CD4-positive, alpha-beta T cell (primary cell): ENCODE results near the gene DENND6B. TPM values are rescaled to one million over a fixed set of nuclear protein-coding genes. Genes with fewer than 3 reads are reported as not detected.
"Not testable (repeated sequence)": the region's sequence is repeated elsewhere in the genome, so short reads cannot be mapped to it uniquely, and the experiment has no call there.

Experiments used
- ATAC-seq: fragments of 200-7000 bp; cut with Tn5 transposase; one replicate; pipeline ENCODE4 v1.10.0; 2022; ENCODE audit warnings: mild to moderate bottlenecking; ENCODE audit not compliant: poor library complexity
- CTCF ChIA-PET: fragments of 350-600 bp; sonication (Branson Sonifier 250); formaldehyde crosslinking; loops from one replicate; lab custom pipeline; 2021; ENCODE audit warnings: antibody characterized with exemption, inconsistent platforms; lab: Charles Lee
- POLR2A ChIA-PET: fragments of 350-600 bp; sonication (Branson Sonifier 250); formaldehyde crosslinking; loops from one replicate; lab custom pipeline; 2021; ENCODE audit warnings: antibody characterized with exemption, inconsistent platforms; lab: Charles Lee
- DNase-seq, 14 experiments: peaks; one replicate each; pipeline ENCODE4 v3.0.0-alpha.2; 2013 to 2020; ENCODE audit warnings: mixed read lengths in 2 of 14
- H3K27ac ChIP-seq, 2 donors: one replicate each; pipeline versions ENCODE4 v1.5.1 to v1.7.0; 2013; ENCODE audit warnings: low read length in 2 of 2, low read depth in 1 of 2, mild to moderate bottlenecking in 1 of 2
- H3K27me3 ChIP-seq, 2 experiments: 1 replicate in 1 of 2; 2 replicates in 1 of 2; pipeline versions ENCODE4 v1.6.1 to v1.7.0; 2013; ENCODE audit warnings: low read length in 2 of 2, control low read depth in 1 of 2, mild to moderate bottlenecking in 1 of 2, moderate library complexity in 1 of 2; ENCODE audit not compliant: insufficient read depth in 2 of 2, control insufficient read depth in 1 of 2
- H3K36me3 ChIP-seq: one replicate; pipeline ENCODE4 v1.6.1; 2013; ENCODE audit warnings: low read length, control low read depth; ENCODE audit not compliant: insufficient read depth
- H3K4me1 ChIP-seq: one replicate; pipeline ENCODE4 v1.6.1; 2013; ENCODE audit warnings: low read length, control low read depth; ENCODE audit not compliant: insufficient read depth
- H3K4me3 ChIP-seq: one replicate; pipeline ENCODE4 v1.5.1; 2013; ENCODE audit warnings: mild to moderate bottlenecking, low read length, moderate library complexity
- H3K9me3 ChIP-seq, 2 experiments: 1 replicate in 1 of 2; 2 replicates in 1 of 2; pipeline versions ENCODE4 v1.6.1 to v1.7.0; 2013; ENCODE audit warnings: low read length in 2 of 2, mild to moderate bottlenecking in 2 of 2, control low read depth in 1 of 2, moderate library complexity in 1 of 2; ENCODE audit not compliant: control insufficient read depth in 1 of 2, insufficient read depth in 1 of 2
- H3K27ac Mint-ChIP-seq: one replicate; pipeline ENCODE4 v1.8.0; 2020; ENCODE audit warnings: mixed read lengths
- H3K27me3 Mint-ChIP-seq: one replicate; pipeline ENCODE4 v1.8.0; 2021; ENCODE audit warnings: mixed read lengths
- H3K36me3 Mint-ChIP-seq: one replicate; pipeline ENCODE4 v1.8.0; 2021; ENCODE audit warnings: low read depth, mixed read lengths
- H3K4me1 Mint-ChIP-seq: one replicate; pipeline ENCODE4 v1.8.0; 2021; ENCODE audit warnings: low read depth, mixed read lengths
- H3K4me3 Mint-ChIP-seq: one replicate; pipeline ENCODE4 v1.8.0; 2020; ENCODE audit warnings: mild to moderate bottlenecking, mixed read lengths
- H3K9me3 Mint-ChIP-seq: one replicate; pipeline ENCODE4 v1.8.0; 2020; ENCODE audit warnings: mixed read lengths
- CTCF ChIP-seq: fragments of 200-600 bp; IDR thresholded peaks from one replicate; pipeline ENCODE4 v1.8.0; 2022; ENCODE audit warnings: antibody characterized with exemption, mild to moderate bottlenecking
- intact Hi-C, 2 experiments: fragments of 100-400 bp; cut with DNase I in 1 of 2; cut with micrococcal nuclease in 1 of 2; formaldehyde crosslinking; loops; one replicate each; pipeline versions ENCODE4 v1.15.1 to v1.9.0; 2023 to 2025; cut with DNase I, micrococcal nuclease
- total RNA-seq, 174 experiments: library from RNA in 2 of 174; stranded (reverse) in 2 of 174; gene quantifications; one replicate each; pipeline ENCODE4 v1.2.3 and lab custom pipeline; 2021 to 2026

The DENND6B gene
- total RNA-seq, 2 experiments from 2014 or later: 1.8 to 1.9 TPM

DNA sequence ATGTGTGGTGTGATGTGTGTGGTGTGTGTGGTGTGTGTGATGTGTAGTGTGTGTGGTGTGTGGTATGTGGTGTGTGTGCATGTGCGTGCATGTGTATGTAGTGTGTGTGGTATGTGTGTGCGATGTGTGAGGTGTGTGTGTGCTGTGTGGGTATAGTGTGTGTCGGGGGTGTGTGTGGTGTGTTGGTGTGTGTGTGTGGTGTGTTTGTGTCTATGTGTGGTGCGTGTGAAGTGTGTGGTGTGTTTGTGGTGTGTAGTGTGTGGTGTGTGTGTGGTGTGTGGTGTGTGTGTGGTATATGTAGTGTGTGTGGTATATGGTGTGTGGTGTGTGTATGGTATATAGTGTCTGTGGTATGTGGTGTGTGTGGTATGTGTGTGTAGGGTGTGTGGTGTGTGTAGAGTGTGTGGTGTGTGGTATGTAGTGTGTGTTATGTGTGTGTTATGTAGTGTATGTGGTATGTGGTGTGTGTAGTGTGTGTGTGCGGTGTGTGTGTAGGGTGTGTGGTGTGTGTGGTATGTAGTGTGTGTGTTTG lies 11.3 kb upstream of the DENND6B start:
- no peak overlapping the region for H3K27ac Mint-ChIP-seq

DNA sequence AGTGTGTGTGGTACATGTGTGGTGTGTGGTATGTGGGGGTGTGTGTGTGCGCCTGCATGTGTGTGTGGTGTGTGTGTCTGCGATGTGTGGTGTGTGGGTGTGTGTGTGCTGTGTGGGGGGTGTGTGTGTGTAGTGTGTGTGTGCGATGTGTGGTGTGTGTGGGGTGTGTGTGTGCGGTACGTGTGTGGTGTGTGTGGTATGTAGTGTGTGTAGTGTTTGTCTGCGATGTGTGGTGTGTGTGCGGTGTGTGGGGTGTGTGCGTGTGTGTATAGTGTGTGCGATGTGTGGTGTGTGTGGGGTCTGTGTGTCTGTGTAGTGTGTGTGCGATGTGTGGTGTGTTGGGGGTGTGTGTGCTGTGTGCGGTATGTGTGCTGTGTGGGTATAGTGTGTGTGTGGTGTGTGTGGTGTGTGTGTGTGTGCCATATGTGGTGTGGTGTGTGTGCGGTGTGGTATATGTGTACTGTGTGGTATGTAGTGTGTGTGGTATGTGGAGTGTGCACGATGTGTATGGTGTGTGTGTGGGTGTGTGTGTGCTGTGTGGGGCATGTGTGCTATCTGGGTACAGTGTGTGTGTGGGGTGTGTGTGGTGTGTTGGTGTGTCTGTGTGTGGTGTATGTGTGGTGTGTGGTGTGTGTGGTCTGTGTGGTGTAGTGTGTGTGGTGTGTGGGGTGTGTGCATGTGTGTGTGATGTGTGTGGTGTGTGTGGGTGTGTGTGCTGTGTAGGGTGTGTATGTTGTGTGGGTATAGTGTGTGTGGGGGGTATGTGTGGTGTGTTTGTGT lies 10.6 kb upstream of the DENND6B start:
- H3K9me3 Mint-ChIP-seq: no peaks in the 10 kb centered on the region
- no peak overlapping the region for H3K27ac ChIP-seq
- H3K27me3 Mint-ChIP-seq: no peaks in the 10 kb centered on the region
- no peak overlapping the region for H3K4me3 ChIP-seq
- H3K4me1 ChIP-seq: peaks cover 8% of the 10 kb centered on the region
- DNase-seq (no peak), ATAC-seq (no peak)
- no peaks in the 10 kb centered on the region for H3K9me3 ChIP-seq
- POLR2A ChIA-PET: no interaction called here
- H3K36me3 ChIP-seq: no peaks in the 10 kb centered on the region
- no peak overlapping the region for H3K27ac Mint-ChIP-seq
- peaks cover 3% of the 10 kb centered on the region for H3K36me3 Mint-ChIP-seq
- no peaks in the 10 kb centered on the region for H3K27me3 ChIP-seq
- H3K4me3 Mint-ChIP-seq: no peak overlapping the region
- no peak for TF ChIP-seq CTCF
- intact Hi-C loops: no loop called here
- H3K4me1 Mint-ChIP-seq: peaks cover 5% of the 10 kb centered on the region
- CTCF ChIA-PET: no interaction called here

More for the DNA sequence above, 11.3 kb upstream of the DENND6B start:
- no peak for DNase-seq
- Histone ChIP-seq H3K9me3 (no peaks in the 10 kb centered on the region), H3K27ac (no peak overlapping the region), H3K4me3 (no peak overlapping the region), H3K4me1 (peaks cover 13% of the 10 kb centered on the region), H3K27me3 (no peaks in the 10 kb centered on the region), H3K36me3 (no peaks in the 10 kb centered on the region)
- Mint-ChIP-seq H3K4me3 (no peak overlapping the region), H3K9me3 (no peaks in the 10 kb centered on the region), H3K27me3 (no peaks in the 10 kb centered on the region), H3K4me1 (peaks cover 7% of the 10 kb centered on the region), H3K36me3 (peaks cover 5% of the 10 kb centered on the region)
- ATAC-seq: no peak
- ChIA-PET POLR2A (no interaction called here), CTCF (no interaction called here)
- intact Hi-C loops: no loop called here
- TF ChIP-seq CTCF: no peak

- H3K27ac ChIP-seq, H3K4me3 Mint-ChIP-seq, H3K27ac Mint-ChIP-seq, DNase-seq, H3K4me3 ChIP-seq, intact Hi-C loops, POLR2A ChIA-PET, H3K9me3 ChIP-seq, H3K9me3 Mint-ChIP-seq, H3K36me3 ChIP-seq, H3K27me3 ChIP-seq, H3K27me3 Mint-ChIP-seq, H3K36me3 Mint-ChIP-seq, H3K4me1 Mint-ChIP-seq, ATAC-seq, H3K4me1 ChIP-seq: not testable (repeated sequence)
- CTCF ChIA-PET: interaction anchor here (0.5 kb wide), 1 partner anchor 16 kb away, joined by 4 read pairs; no protein-coding TSS in a partner anchor
These were observed 7.6 kb upstream of the DENND6B start for GRCh38 chr22:50334433-50334832.
